Muscle layer of duodenum (tissue), 2 donors: ENCODE measurements around the gene CXCR5.
A peak's percentile ranks its signal among the peaks of the same experiment; 100 is the strongest.
"Not testable (repeated sequence)": the region's sequence is repeated elsewhere in the genome, so short reads cannot be mapped to it uniquely, and the experiment has no call there.

Experiments used
- H3K27ac ChIP-seq: one replicate; pipeline ENCODE4 v1.7.0; 2013; ENCODE audit warnings: mild to moderate bottlenecking, low read length
- H3K27me3 ChIP-seq: one replicate; pipeline ENCODE4 v1.7.0; 2013; ENCODE audit warnings: low read depth, mild to moderate bottlenecking, control low read depth, low read length
- H3K36me3 ChIP-seq, 2 donors: one replicate each; pipeline ENCODE4 v1.7.0; 2013; ENCODE audit warnings: low read length in 2 of 2, control low read depth in 1 of 2, mild to moderate bottlenecking in 1 of 2; ENCODE audit not compliant: insufficient read depth in 2 of 2, control insufficient read depth in 1 of 2
- H3K4me1 ChIP-seq, 2 donors: one replicate each; pipeline ENCODE4 v1.7.0; 2013; ENCODE audit warnings: low read length in 2 of 2, mild to moderate bottlenecking in 2 of 2, control low read depth in 1 of 2, moderate library complexity in 1 of 2; ENCODE audit not compliant: insufficient read depth in 2 of 2, control insufficient read depth in 1 of 2
- H3K4me3 ChIP-seq, 2 donors: one replicate each; pipeline ENCODE4 v1.7.0; 2013; ENCODE audit warnings: low read length in 2 of 2, low read depth in 1 of 2, mild to moderate bottlenecking in 1 of 2
- H3K9me3 ChIP-seq, 2 donors: one replicate each; pipeline ENCODE4 v1.7.0; 2013; ENCODE audit warnings: low read length in 2 of 2, control low read depth in 1 of 2, mild to moderate bottlenecking in 1 of 2; ENCODE audit not compliant: control insufficient read depth in 1 of 2
- donor health status: healthy.

CXCR5 gene, protein sequence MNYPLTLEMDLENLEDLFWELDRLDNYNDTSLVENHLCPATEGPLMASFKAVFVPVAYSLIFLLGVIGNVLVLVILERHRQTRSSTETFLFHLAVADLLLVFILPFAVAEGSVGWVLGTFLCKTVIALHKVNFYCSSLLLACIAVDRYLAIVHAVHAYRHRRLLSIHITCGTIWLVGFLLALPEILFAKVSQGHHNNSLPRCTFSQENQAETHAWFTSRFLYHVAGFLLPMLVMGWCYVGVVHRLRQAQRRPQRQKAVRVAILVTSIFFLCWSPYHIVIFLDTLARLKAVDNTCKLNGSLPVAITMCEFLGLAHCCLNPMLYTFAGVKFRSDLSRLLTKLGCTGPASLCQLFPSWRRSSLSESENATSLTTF

DNA sequence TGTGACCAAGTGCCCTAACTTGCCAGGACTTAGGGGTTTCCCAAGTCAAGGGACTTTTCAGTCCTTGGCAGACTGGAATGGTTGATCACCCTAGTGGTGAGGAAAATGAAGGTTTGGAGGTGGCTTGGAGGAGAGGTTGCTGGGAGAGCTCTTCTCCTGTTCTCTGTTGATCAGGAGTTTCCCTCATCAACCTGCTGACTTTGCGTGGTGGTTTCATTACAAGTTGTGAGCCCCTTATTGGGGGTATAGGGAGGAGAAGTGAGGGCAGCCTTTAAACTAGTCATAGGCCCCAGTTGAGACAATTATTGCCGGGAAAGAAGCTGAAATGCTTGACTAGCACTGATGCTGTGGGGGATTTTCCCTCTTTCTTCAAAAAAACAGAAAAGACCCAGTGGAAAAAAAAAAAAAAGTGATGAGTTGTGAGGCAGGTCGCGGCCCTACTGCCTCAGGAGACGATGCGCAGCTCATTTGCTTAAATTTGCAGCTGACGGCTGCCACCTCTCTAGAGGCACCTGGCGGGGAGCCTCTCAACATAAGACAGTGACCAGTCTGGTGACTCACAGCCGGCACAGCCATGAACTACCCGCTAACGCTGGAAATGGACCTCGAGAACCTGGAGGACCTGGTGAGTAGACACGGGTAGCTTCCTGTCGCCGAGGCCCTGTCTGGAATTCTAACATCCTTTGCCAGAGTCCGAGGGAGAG is at the start of gene CXCR5:
Gene CXCR5, plus strand, starts transcription at position 525 of the 704 bp plus-strand sequence. Its CDS starts 50 bp downstream, at position 575.
- no peak within 1 kb of the TSS for H3K4me3 ChIP-seq
- H3K27me3 ChIP-seq, result no peaks in the 10 kb centered on the region
- peaks cover 0 to 12% of the 10 kb centered on the region in 2 donors for H3K4me1 ChIP-seq
- no peaks in the 10 kb centered on the region for H3K9me3 ChIP-seq
- H3K27ac ChIP-seq, result no peak within 1 kb of the TSS
- H3K36me3 ChIP-seq, result no peaks in the 10 kb centered on the region

DNA sequence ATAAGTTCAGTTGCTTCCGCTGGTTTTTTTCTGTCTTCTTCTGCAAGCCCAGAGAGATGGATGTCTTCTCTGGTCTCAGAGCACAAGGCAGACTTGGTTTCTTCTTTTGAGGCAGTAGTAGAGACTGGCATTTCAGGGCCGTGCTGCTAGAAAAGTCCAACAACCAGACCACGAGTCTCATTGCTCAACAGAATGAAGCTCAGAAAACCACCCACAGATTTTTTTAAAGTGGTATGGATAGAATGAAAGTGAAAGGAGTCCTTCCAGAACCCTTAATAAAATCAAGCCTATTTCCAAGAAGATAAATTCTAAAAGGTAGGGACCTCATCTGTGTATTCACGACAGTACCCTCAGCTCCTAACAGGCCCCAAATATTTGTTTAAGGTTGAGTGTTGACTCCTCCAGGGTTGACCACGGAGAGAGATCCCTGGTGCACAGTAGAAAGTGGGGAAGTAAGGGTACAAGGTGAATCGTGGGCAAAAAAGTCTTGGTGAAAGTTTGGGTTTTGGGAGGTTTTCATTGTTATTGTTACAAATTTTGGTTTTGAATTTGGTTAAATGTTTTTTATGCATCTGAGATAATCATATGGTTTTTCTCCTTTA is 49.2 kb upstream of the CXCR5 start:
- Histone ChIP-seq H3K9me3 (no peaks in the 10 kb centered on the region), H3K27ac (no peak overlapping the region), H3K36me3 (no peaks in the 10 kb centered on the region), H3K4me1 (no peaks in the 10 kb centered on the region), H3K4me3 (no peak overlapping the region), H3K27me3 (no peaks in the 10 kb centered on the region)

DNA sequence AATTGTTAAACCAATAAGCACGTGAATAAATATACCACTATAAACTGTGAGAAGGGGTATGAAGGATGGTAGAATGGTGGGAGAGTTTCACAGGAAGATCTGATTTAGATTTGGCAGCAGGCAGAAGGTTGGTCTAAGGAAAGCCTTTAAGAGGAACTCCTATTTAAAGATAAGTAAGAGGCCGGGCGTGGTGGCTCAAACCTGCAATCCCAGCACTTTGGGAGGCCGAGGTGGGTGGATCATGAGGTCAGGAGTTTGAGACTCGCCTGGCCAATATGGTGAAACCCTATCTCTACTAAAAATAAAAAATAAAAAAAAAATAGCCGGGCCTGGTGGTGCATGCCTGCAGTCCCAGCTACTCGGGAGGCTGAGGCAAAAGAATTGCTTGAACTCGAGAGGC is 45.8 kb upstream of the CXCR5 start:
- no peaks in the 10 kb centered on the region for H3K9me3 ChIP-seq
- no peaks in the 10 kb centered on the region for H3K36me3 ChIP-seq
- no peaks in the 10 kb centered on the region for H3K27me3 ChIP-seq

DNA sequence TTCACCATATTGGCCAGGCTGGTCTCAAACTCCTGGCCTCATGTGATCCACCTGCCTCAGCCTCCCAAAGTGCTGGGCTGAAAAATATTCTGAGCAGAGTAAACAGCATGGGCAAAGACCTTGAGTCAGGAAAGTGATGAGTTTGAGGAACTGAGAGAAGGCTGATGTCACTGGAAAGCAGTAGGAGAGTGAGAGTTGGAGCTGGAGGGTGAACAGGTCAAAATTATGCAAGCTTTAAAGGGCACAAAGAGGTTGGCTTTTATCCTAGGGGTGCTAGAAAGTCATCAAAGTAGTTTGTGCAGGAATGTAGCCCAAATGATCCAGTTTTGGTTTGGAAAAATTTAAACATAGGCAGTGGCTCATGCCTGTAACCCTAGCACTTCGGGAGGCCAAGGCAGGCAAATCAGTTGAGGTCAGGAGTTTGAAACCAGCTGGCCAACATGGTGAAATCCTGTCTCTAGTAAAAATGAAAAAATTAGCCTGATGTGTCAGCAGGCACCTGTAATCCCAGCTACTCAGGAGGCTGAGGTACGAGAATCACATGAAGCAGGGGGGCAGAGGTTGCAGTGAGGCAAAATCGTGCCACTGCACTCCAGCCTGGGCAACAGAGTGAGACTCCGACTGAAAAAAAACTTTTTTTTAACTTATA is 44.7 kb upstream of the CXCR5 start:
- H3K4me1 ChIP-seq, result peaks cover 0 to 4% of the 10 kb centered on the region in 2 donors
- no peak overlapping the region for H3K27ac ChIP-seq
- H3K4me3 ChIP-seq, result no peak overlapping the region
- H3K27me3 ChIP-seq, result no peaks in the 10 kb centered on the region
- no peaks in the 10 kb centered on the region for H3K9me3 ChIP-seq
- H3K36me3 ChIP-seq, result no peaks in the 10 kb centered on the region

More for the DNA sequence above, 45.8 kb upstream of the CXCR5 start:
- Histone ChIP-seq H3K27ac (no peak overlapping the region), H3K4me3 (no peak overlapping the region), H3K4me1 (peaks cover 0 to 4% of the 10 kb centered on the region in 2 donors)

DNA sequence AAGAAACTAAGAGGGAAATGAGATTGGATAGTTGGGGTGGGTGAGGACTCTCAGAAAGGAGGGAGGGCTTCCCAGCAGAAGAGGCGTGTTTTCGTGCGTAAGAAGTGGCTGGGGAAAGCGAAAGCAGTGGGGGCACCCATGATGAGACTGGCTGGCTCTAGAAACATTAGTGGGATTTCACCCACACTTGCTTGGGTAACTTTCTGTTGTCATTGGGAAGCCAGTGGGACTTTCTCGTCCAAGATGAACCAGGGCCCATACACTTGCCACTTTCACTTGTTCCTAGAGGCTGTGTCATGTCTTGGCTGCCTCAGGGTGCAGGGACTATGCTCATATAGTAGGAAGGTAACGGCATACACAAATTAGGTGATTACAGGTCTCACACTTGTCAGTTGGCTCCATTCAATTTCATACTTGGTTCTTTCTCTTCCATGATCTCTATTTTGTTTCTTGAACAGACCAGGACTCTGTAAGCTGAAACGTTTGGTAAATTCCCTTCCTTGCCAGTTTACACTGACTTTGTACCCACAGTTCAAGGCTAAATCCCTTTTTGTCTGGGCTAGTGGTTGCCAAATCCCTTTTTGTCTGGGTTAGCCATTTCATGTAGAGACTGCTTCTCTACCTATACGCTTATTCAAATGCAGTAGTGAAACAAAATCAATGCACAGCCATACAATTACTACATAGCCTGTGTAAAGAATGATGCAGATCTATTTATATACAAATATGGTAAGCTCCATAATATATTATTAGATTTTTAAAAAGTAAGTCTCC is 42.0 kb upstream of the CXCR5 start:
- Histone ChIP-seq H3K4me1 (peaks cover 0 to 4% of the 10 kb centered on the region in 2 donors), H3K27ac (no peak overlapping the region), H3K4me3 (no peak overlapping the region), H3K9me3 (no peaks in the 10 kb centered on the region), H3K36me3 (no peaks in the 10 kb centered on the region), H3K27me3 (no peaks in the 10 kb centered on the region)

DNA sequence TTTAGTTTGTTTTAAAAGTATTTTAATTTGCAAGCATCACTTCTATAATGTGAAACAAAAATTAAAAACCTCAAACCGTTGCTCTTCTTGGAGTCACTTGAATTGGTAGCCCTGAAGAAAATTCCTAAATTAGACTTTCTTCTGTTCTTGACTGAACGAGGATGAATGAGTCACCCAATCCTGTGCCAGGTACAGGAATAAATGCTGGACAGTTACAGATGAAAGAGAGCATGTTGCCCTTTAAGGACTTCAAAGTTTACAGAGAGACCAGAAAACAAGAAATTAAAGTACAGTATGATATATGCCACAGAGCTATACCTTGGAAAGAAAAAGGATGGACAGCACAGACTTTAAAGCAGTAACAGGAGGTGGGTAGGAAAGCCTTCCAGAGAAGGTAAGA is 41.3 kb upstream of the CXCR5 start:
- peaks cover 0 to 4% of the 10 kb centered on the region in 2 donors for H3K4me1 ChIP-seq
- no peaks in the 10 kb centered on the region for H3K9me3 ChIP-seq
- no peaks in the 10 kb centered on the region for H3K27me3 ChIP-seq
- H3K27ac ChIP-seq, result peak overlapping the region; percentile 23
- no peak overlapping the region for H3K4me3 ChIP-seq
- H3K36me3 ChIP-seq, result no peaks in the 10 kb centered on the region

DNA sequence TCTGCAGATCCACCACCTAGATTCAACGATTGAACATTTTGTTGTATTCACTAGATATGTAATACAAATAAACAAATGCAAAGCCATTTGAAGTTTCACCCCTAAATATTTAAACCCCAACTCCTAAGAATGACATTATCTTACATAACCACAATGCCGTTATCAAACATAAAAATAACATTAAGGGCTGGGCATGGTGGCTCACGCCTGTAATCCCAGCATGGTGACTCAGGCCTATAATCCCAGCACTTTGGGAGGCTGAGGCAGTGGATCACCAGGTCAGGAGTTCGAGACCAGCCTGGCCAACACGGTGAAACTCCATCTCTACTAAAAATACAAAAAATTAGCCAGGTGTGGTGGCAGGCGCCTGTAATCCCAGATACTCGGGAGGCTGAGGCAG is 40.8 kb upstream of the CXCR5 start:
- H3K27ac ChIP-seq, result peak overlapping the region; percentile 23
- not testable (repeated sequence) for H3K27me3 ChIP-seq, H3K9me3 ChIP-seq, H3K36me3 ChIP-seq, H3K4me1 ChIP-seq, H3K4me3 ChIP-seq

DNA sequence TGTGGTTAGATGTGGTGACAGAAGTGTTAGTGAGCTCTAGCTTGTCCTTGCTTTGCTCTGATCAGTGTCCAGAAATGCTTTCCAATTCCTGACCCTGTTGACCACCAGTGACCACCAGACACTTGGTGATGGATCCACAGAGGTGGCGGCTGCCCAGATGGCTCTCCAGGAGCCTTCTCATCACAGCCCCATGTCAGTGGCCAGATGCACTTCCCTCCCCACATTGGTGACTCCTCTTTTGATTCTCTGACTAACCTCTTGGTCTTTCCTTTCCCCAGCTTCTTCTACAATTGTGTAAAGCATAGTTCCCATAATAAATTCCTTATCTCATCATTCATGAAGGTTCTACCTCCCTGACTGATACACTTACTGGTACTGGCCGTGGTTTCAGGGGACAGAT is 40.1 kb upstream of the CXCR5 start:
- Histone ChIP-seq H3K27me3 (no peaks in the 10 kb centered on the region), H3K9me3 (no peaks in the 10 kb centered on the region), H3K4me3 (no peak overlapping the region), H3K4me1 (peaks cover 0 to 4% of the 10 kb centered on the region in 2 donors), H3K36me3 (no peaks in the 10 kb centered on the region), H3K27ac (no peak overlapping the region)

DNA sequence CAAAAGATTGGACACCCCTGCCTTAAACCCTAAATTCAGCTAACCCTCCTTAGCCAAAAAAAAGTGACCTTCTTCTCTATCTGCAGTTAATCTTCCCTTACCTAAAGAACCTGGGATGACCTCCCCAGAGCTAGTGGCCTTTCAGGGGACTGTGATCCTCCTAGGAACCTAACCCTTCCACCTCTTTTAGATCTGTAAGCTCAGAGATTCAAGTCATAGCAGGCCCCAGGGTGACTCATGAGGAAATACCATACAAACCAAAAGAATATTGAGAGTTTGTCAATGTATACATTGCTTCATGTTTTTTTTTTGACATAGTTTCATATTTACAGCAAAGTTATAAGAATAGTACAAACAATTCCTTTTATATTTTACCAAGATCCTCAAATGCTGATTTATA is 38.3 kb upstream of the CXCR5 start:
- peaks cover 0 to 4% of the 10 kb centered on the region in 2 donors for H3K4me1 ChIP-seq
- no peak overlapping the region for H3K4me3 ChIP-seq
- no peak overlapping the region for H3K27ac ChIP-seq
- no peaks in the 10 kb centered on the region for H3K9me3 ChIP-seq
- no peaks in the 10 kb centered on the region for H3K36me3 ChIP-seq
- H3K27me3 ChIP-seq, result no peaks in the 10 kb centered on the region

DNA sequence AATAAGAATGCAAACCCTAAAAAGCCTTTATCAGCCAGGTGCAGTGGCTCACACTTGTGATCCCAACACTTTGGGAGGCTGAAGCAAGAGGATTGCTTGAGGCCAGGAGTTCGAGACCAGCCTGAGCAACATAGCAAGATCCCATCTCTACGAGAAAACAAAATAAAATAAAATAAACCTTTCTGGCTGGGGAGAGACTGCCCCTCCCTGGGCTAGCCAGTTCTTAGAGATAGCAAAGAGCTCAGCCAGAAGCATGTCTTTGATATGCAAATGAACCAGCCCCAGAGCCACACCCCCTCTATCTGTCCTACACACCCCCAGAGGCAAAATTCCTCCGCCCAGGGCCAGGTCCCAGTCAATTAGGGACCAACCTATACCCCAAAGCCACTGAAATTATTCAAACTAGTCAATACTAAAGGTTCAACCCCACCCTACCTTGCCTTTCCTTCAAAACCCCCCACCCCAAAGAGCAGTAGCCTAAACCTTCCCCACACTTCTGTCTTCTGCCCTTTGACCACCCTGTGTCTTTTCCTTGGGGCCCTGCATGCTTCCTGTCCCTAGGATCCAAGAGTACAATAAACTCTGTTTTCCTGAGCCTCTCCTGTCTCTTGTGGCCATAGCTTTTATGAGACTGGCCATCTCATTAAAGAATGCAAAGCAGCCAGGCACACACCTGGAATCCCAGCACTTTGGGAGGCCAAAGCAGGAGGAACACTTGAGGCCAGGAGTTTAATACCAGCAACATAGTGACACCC is 37.3 kb upstream of the CXCR5 start:
- no peak overlapping the region for H3K27ac ChIP-seq
- H3K4me1 ChIP-seq, result peaks cover 0 to 4% of the 10 kb centered on the region in 2 donors
- no peaks in the 10 kb centered on the region for H3K27me3 ChIP-seq
- no peaks in the 10 kb centered on the region for H3K9me3 ChIP-seq
- no peak overlapping the region for H3K4me3 ChIP-seq
- no peaks in the 10 kb centered on the region for H3K36me3 ChIP-seq
